Brain pericyte (primary cell): ENCODE measurements around the gene POLE.

Experiments
- DNase-seq: peaks from one replicate; pipeline ENCODE4 v3.0.0-alpha.2; 2012; ENCODE audit warnings: low read depth, low spot score

Gene POLE

GRCh38 chr12:132657004-132657727 lies 30.0 kb downstream of the POLE start:
- no peak for DNase-seq

DNA sequence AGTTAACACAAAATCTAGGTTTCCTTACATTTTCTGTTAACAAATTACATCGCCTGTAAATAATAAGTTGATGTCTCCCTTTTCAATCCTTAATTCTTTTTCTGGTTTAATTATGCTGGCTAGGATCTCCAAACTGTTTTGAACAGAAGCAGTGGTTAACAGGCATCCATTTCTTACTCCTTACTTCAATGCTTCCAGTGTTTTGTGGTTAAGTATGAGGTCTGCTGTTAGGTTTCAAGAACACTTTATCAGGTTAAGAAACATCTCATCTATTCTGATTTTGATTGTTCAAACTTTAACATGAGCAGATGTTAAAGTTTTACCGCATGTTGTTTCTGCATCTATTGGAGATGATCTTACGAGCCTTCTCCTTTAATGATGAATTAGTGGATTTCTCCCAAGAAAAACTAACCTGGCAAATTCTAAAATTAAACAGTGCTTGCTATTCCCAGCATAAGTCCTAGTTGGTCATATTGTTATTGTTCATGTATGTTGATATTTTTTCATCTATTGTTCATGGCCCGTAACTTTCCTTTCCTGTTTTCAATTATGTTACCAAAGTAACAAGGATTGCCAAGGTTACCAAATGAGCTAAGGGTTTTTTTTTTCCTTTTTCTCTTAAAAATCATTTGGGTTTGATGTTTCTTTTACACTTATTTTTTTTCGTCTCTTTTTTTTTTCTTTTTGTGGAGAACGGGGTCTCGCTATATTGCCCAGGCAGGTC lies 33.4 kb downstream of the POLE start:
- DNase-seq = no peak

DNA sequence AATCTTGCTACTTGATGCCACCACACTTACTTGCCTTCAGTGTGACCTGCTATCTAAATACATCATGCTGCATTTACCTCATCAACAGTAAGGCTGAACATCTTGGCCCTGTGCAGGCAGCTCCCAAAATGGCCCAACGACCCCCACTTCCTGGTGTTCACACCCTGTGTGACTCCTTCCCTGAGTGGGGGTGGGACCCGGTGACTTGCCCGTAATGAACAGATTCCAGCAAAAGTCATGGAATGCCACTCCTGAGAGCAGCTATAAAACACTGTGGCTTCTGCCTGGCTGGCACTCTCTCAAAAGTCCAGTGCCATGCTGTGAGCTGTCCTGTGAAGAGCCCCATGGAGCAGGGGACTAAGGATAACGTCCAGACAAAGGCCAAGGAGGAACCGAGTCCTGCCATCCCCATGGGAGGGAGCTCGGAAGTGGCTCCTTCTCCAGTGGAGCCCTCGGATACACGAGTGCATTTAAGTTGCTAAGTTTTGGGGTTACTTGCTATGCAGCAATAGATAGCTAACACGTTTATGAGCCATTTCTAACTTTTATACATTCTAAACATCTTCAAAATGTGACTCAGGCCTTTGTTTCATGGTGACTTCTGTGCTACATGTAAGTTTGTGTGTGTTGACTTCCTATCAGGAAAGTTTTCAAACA lies 35.6 kb downstream of the POLE start:
- DNase-seq = no peak

GRCh38 chr12:132649226-132649945 lies 37.8 kb downstream of the POLE start:
- DNase-seq = no peak

DNA sequence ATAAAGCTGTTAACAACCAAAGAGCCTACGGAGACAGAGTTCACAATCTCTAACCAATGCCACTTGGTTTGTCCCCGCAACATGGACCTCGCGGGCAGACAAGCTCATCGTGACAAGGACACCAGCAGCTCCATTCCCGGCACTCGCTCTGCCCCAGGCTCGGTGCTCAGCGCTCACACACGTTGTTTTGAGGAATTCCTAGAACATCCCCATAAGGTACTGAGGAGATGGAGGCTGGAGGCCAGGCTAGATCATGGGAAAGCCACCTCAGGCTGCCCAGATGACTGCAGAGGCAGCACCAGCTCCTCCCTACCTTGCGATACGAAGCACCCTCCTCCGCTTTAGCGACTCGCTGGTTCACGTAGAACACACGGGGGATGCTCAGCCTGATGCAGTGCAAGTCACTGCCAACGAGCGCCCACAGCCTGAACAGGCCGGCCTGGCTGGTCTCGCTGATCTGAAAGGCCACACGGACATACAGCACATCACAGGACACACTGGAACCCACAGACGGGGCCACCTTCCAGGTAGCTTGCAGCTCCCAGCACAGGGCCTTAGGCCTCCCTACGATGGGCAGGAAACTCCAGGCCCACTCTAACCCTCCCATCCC lies 38.4 kb downstream of the POLE start:
- no peak for DNase-seq

GRCh38 chr12:132647858-132648257 lies 39.3 kb downstream of the POLE start:
- DNase-seq = no peak

DNA sequence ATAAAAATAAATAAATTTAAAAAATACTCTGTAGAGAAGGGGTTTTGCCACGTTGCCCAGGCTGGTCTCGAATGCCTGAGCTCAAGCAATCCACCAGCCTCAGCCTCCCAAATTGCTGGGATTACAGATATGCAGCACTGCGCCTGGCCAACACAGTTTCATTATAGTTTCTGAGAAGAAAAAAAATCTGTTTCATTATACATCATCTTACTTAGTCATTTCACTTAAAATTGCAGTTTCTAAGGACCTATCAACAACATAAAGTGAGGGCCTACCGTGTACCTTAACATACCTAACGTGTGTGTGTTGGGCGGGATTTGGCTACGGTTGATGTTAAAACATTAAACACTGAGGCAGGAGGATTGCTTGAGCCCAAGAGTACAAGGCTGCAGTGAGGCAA lies 40.3 kb downstream of the POLE start:
- DNase-seq = no peak

DNA sequence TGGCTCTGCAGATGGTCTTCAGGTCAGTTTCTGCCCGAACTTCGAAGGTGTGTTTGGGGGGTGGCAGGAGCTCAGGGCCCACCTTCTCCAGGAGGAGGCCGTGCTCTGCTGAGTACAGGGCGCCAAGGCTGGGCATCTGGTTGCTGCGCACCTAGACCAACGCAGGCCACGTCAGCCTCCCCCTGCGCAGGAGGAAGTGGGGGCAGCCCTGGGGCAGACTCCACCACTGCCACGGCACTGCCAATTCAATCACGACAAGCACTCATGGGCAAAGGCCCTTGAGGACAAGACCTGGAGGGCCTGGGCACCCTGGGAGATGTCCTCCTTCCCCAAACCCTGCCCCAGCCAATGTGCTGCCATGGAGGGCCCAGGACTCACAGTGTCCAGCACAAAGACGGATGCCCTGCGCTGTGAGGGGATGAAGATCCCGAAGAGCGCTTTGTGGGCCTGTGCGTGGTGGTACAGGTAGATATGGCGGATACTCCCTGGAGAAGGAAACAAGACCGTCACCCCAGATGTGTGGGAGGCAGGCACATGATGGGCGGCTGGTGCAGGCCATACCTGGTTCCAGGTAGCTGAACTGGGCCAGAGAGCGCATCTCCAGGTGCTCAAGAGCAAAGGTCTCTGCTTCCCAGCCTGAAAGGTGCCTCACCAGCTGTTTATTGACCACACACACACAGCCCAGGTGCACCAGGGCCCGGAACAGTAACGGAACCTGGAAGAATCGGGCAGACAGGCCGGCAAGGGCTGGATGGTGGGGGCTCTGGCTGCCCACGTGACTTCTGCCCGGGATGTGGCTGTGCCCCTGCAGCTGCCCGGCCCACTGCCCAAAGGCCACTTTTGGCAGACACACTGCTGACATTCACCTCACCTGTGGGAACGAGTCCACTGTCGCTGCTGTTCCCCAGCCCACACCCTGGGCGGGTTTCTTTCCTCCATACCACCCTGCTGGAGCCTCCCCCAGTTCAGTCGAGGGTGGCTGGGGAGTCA lies 44.0 kb downstream of the POLE start:
- DNase-seq = no peak

- no peak for DNase-seq
Measured at GRCh38 chr12:132641811-132642650, 45.1 kb downstream of the POLE start.

DNA sequence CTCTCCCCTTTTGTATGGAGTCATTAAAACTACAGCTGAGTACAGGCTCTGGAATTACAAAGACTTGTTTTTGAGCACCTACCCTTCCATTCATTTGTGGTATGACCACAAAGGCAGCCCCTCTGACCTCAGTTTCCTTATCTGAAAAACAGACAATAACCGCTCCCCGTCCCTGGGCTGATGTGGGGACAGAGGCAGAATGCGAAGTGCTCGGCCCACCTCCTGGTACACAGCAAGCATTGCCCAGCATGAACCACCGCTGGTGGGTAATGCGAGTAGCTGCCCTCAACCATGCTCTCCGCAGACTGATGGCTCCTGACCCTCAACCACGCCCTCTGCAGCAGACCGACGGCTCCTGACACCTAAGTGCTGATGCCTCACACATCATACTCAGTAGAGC lies 46.2 kb downstream of the POLE start:
- no peak for DNase-seq

DNA sequence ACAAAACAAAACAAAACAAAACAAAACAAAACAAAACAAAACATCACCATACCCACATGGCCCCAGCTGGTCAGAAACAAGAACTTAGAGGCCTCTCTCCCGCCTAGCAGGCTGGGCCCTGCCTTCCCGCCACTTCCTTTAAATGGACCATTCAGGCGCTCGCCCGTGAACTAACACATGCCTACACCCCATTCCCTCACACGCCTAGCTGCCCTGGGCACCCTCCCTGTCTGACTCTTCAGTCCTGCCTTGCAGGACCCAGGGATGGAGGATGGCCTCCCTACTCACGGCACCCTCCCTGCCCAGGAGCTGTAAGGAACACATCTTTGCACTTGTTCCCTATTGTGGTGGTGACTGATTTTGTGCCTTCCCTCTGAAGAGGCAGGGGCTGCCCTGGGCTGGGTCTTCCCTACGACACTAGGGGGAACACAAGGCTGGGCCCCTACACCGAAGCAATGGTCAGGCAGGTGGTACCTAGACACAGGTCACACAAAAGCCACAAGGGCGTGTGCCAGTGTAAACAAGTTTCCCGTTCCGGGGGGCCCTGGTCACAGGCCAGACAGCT lies 47.1 kb downstream of the POLE start:
- no peak for DNase-seq

DNA sequence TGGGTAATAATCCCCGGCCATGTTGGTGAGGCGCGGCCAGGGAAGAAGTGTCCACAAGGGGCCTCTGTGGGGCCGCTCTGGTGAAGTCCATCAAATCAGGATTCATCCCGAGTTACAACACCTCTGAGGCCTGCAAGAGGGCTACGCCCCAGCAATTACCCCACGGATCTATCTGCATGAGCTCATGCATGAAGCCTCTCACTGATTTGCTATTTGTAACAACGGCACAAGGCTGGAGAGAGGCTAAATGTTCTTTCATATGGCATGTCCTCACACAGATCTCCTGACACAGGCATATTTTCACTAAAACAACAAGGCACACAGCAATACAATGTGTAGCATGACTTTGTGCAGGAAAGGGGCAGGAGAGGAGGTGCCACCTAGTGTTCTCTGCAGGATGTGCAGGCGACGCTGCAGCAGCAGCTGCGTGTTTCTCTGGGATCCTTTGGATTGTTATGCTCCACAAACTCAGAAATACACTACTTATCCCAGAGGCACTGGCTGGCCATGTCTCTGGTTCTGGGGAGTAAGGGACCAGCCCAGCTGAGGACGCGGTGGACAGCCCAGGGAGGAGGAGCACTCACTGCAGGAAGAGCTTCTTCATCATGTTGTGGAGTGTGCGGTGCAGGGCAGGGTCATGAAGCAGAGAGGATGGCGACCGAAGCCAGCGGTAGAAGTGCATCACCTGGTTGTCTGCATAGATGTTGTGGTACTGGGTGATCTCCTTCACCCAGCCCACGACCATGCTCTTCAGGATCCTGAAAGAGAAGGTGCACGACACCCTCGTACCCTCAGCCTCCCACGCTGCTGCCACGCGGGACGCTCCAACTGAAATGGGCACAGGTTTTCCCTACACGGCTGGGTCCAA lies 48.4 kb downstream of the POLE start:
- DNase-seq = no peak

DNA sequence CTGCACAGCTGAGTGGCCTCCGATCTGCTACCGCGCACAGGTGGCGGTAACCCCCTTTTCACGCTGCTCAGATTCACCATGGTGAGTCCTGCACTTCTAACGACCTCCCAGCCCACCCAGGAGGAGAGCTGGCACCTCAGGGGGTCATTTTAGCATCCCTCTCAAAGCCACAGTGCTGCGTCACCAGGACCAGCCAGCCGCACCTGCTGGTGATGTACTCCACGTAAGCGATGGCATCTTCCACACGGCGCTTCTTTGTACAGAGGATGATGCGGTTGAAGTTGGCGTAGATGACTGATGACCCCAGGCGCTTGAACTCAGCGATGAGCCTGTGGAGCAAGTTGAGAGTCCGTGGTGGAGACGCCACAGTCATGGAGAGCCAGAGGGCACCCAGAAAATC lies 49.3 kb downstream of the POLE start:
- no peak for DNase-seq

DNA sequence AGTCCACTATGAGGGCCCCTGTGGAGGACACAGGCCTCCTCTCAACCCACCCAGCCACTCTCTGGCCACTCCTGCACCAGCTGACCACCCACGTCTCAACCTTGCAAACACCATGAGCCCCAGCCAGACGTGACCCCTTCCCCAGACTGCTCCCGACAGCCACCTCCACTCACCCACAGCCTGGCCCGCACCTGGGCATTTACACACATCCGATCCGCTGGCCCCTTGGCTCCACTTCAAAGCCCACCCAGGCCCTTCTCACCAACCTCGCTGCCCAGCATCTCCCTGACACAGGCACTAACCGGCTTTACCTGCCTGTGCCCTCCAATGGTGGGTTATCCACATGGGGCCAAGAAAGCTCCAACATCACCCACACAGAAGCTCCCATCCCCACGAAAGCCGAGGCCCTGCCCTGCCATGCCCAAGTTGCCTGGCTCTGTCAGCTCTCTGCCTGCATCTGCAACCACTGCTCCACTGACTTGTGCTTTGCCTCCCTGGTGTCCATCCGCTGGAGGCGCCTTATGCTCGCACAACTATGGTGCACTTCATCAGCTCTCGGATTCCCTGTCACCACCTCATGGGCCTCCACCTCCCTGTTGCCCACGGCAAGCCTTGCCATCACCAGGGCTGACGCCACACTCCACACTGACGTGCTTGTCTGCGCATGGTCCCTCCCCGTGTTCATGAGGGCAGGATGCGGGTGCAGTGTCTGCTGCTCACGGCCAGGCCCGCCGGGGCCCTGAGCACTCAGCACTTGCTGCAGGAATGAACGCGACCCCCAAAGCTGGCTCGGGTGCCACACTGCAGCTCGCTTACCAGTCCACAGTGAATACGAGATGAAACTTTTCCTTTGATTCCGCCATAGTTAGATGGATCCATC lies 51.8 kb downstream of the POLE start:
- no peak for DNase-seq

DNA sequence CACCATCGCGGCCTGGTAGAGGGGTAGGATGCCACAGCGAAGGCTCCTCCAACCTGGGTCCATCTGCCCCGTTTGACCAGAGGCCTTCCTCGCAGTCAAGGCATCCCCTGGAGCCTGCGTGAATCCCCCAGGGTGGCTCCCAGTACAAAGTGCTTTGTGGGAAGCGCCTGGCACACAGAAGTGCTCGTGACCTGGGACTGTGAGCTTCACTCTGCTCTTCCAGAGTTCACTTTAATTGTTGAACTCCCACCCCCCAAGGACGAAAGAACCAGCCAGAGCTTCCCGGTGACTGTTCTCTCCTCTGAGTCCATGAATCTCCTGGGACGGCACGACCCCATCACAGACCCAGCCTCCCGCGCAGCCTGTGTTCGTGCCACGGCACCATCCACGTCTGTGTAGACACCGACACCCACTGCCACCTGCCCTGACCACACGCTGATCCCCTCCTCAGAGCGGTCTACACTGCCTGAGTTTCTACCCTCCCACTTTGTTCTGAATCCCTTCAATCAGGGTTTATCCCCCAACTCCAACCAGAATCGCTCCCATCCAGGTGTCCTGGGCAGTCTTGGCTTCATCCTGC lies 52.6 kb downstream of the POLE start:
- no peak for DNase-seq

DNA sequence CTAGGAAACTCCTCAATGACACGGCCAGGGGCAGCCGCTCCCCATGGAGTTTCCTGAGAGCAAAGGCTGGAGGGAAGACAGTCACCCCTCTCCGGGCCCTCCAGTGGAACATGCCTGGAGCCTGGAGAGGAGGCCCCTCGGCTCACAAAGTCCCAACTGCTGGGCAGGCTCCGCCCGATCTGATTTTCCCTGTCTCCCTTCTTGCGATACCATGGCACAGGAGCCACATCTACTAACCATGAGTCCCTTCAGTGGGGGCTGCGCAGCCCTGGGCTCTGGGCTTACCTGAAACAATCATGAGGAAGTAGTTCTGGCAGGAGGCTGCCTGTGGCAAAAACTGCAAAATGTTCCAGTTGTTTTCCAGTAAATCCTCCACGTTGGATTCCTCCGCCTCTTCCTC lies 53.2 kb downstream of the POLE start:
- no peak for DNase-seq

- DNase-seq = no peak
Measured at GRCh38 chr12:132633398-132633797, 53.7 kb downstream of the POLE start.
